Measurements from ENCODE around the gene NPC2. TPM values are rescaled to one million over a fixed set of nuclear protein-coding genes. Genes with fewer than 3 reads are reported as not detected.

Gene NPC2
- total and polyA plus RNA-seq, 9 of the 15 experiments (the other 6 are each of a cell fraction or from before 2014, with no cell fraction given), result 16.6 to 74.1 (median 32.6) TPM

GRCh38 chr14:74475678-74476077 lies 17.4 kb downstream of the NPC2 start:
- POLR2A ChIA-PET, result interaction anchor here (0.8 kb wide), 1 partner anchor 15 kb away, joined by 4 read pairs; no protein-coding TSS in a partner anchor
- no peak overlapping the region for H3K4me3 ChIP-seq
- no peak overlapping the region for H3K9ac ChIP-seq (ENCODE audit: insufficient read depth in 1 of 2, low read depth in 2 of 2, low read length in 2 of 2)
- no peak for TF ChIP-seq GABPB2 (CRISPR knock-in tag; conservative IDR thresholded peaks at IDR 0.05)
- TF ChIP-seq NCOA4 (IDR thresholded peaks at IDR 0.05; ENCODE audit: partially characterized antibody), result no peak
- TF ChIP-seq SRSF9 (IDR thresholded peaks at IDR 0.05; ENCODE audit: borderline replicate concordance, low read depth, low read length), result no peak
- no peak for TF ChIP-seq DIDO1 (tag; IDR thresholded peaks at IDR 0.05; ENCODE audit: low read depth)
- TF ChIP-seq ZNF408 (CRISPR knock-in tag; IDR thresholded peaks at IDR 0.05; ENCODE audit: low read depth), result no peak
- TF ChIP-seq ZBTB33 (CRISPR knock-in tag; IDR thresholded peaks at IDR 0.05), result no peak
- TF ChIP-seq KHSRP (IDR thresholded peaks at IDR 0.05), result no peak
- TF ChIP-seq HNRNPL (IDR thresholded peaks at IDR 0.05; ENCODE audit: low read depth, low read length), result no peak
- TF ChIP-seq DPF2 (IDR thresholded peaks at IDR 0.05), result no peak
- no peak for TF ChIP-seq ELK1 (CRISPR knock-in tag; IDR thresholded peaks at IDR 0.05)
- no peak for TF ChIP-seq DDX20 (tag; IDR thresholded peaks at IDR 0.05; ENCODE audit: low read depth)
- H3K79me2 ChIP-seq (ENCODE audit: control insufficient read depth, insufficient read depth, low read length), result no peaks in the 10 kb centered on the region
- no peaks in the 10 kb centered on the region for H3K9me1 ChIP-seq (ENCODE audit: control insufficient read depth, insufficient read depth, low read length)
- DNase-seq (ENCODE audit: extremely low read depth in 1 of 4, low spot score in 3 of 4), result no peak
- WGBS (ENCODE audit: insufficient coverage, low coverage, missing lambda C conversion rate), result 0% methylated on average over 3 of the region's 3 CpGs
- CTCF ChIA-PET (ENCODE audit: low intra/inter-chr PET ratio), result no interaction called here
- no peak overlapping the region for H3K4me2 ChIP-seq (ENCODE audit: insufficient read depth, low read length)
- no peaks in the 10 kb centered on the region for H3K27me3 ChIP-seq (ENCODE audit: control insufficient read depth in 2 of 2, insufficient read depth in 2 of 2, low read length in 2 of 2)
- no peak for FAIRE-seq
- no peak overlapping the region for H2AFZ ChIP-seq (ENCODE audit: low read depth, low read length)
- no peaks in the 10 kb centered on the region for H3K36me3 ChIP-seq (ENCODE audit: control insufficient read depth, insufficient read depth, low read length)
- no peak overlapping the region for H3K27ac ChIP-seq (ENCODE audit: extremely low read depth, low read depth, low read length)
- in situ Hi-C loops (cut with MboI), result loop anchor here (10.0 kb wide), 1 partner anchor 111 kb away; no protein-coding TSS in a partner anchor
- no peaks in the 10 kb centered on the region; the same call in 1 of the 2 replicates for H4K20me1 ChIP-seq (replicated peaks; ENCODE audit: control insufficient read depth, insufficient read depth, low read length)
- H3K9me3 ChIP-seq (replicated peaks; ENCODE audit: control insufficient read depth, insufficient read depth, low read depth, low read length), result no peaks in the 10 kb centered on the region
- intact Hi-C loops (cut with micrococcal nuclease), result no loop called here
- BruUV-seq (replicated peaks), result no TSS peak
- ATAC-seq, result no peak
- H3K4me1 ChIP-seq (replicated peaks in 1 of 2; ENCODE audit: control insufficient read depth in 2 of 2, insufficient read depth in 2 of 2, low read length in 2 of 2), result no peaks in the 10 kb centered on the region; a peak in 1 of 5 replicates

All from K562 (cell line).